Hematopoietic multipotent progenitor cell treated with erythropoietin and hydrocortisone succinate and interleukin-3 and kit ligand, for 4 days (in vitro differentiated cells): ENCODE measurements around the gene EXOC3L1.

Experiments used
- DNase-seq: peaks from one replicate; pipeline ENCODE4 v3.0.0-alpha.2; 2015

Gene EXOC3L1

GRCh38 chr16:67144943-67145342 lies 45.0 kb downstream of the EXOC3L1 start:
- no peak for DNase-seq

GRCh38 chr16:67142342-67142741 lies 47.6 kb downstream of the EXOC3L1 start:
- no peak for DNase-seq

GRCh38 chr16:67141391-67141790 lies 48.5 kb downstream of the EXOC3L1 start:
- DNase-seq: no peak

- no peak for DNase-seq
These were observed 52.3 kb downstream of the EXOC3L1 start for GRCh38 chr16:67137605-67138004.
